ENCODE results near the gene CD300LG. TPM values are rescaled to one million over a fixed set of nuclear protein-coding genes. Genes with fewer than 3 reads are reported as not detected.

CD300LG gene
- polyA plus RNA-seq, 1 donor, result 0.30 TPM

GRCh38 chr17:43810823-43811222, 36.2 kb upstream of the CD300LG start:
- Histone ChIP-seq H3K4me3 (ENCODE audit: low read length) (no peak overlapping the region), H3K27me3 (ENCODE audit: control insufficient read depth, insufficient read depth, low read length) (no peaks in the 10 kb centered on the region), H3K4me1 (ENCODE audit: control insufficient read depth, insufficient read depth, low read length) (no peaks in the 10 kb centered on the region), H3K9me3 (ENCODE audit: control insufficient read depth, low read depth, low read length) (no peaks in the 10 kb centered on the region), H3K36me3 (ENCODE audit: control insufficient read depth, insufficient read depth, low read length) (peaks cover 2% of the 10 kb centered on the region), H3K27ac (ENCODE audit: low read length) (no peak overlapping the region)
- DNase-seq, result no peak
- no CpG with 5 or more reads among the region's 5 CpGs for WGBS (ENCODE audit: insufficient coverage, low lambda C conversion rate)

GRCh38 chr17:43812396-43813265, 34.3 kb upstream of the CD300LG start:
- Histone ChIP-seq H3K27ac (ENCODE audit: low read length) (no peak overlapping the region), H3K4me3 (ENCODE audit: low read length) (no peak overlapping the region), H3K27me3 (ENCODE audit: control insufficient read depth, insufficient read depth, low read length) (no peaks in the 10 kb centered on the region), H3K4me1 (ENCODE audit: control insufficient read depth, insufficient read depth, low read length) (peaks cover 4% of the 10 kb centered on the region), H3K9me3 (ENCODE audit: control insufficient read depth, low read depth, low read length) (no peaks in the 10 kb centered on the region), H3K36me3 (ENCODE audit: control insufficient read depth, insufficient read depth, low read length) (peaks cover 2% of the 10 kb centered on the region)
- DNase-seq, result no peak
- no CpG with 5 or more reads among the region's 10 CpGs for WGBS (ENCODE audit: insufficient coverage, low lambda C conversion rate)

- WGBS (ENCODE audit: insufficient coverage, low lambda C conversion rate), result no CpG with 5 or more reads among the region's 3 CpGs
- Histone ChIP-seq H3K27ac (ENCODE audit: low read length) (no peak overlapping the region), H3K9me3 (ENCODE audit: control insufficient read depth, low read depth, low read length) (no peaks in the 10 kb centered on the region), H3K4me3 (ENCODE audit: low read length) (no peak overlapping the region), H3K27me3 (ENCODE audit: control insufficient read depth, insufficient read depth, low read length) (no peaks in the 10 kb centered on the region), H3K4me1 (ENCODE audit: control insufficient read depth, insufficient read depth, low read length) (peaks cover 4% of the 10 kb centered on the region), H3K36me3 (ENCODE audit: control insufficient read depth, insufficient read depth, low read length) (peaks cover 2% of the 10 kb centered on the region)
- no peak for DNase-seq
These were observed 33.6 kb upstream of the CD300LG start for GRCh38 chr17:43813386-43813785.

GRCh38 chr17:43814026-43814425, 33.0 kb upstream of the CD300LG start:
- Histone ChIP-seq H3K4me3 (ENCODE audit: low read length) (no peak overlapping the region), H3K27me3 (ENCODE audit: control insufficient read depth, insufficient read depth, low read length) (no peaks in the 10 kb centered on the region), H3K36me3 (ENCODE audit: control insufficient read depth, insufficient read depth, low read length) (peaks cover 2% of the 10 kb centered on the region), H3K4me1 (ENCODE audit: control insufficient read depth, insufficient read depth, low read length) (peaks cover 4% of the 10 kb centered on the region), H3K27ac (ENCODE audit: low read length) (no peak overlapping the region), H3K9me3 (ENCODE audit: control insufficient read depth, low read depth, low read length) (no peaks in the 10 kb centered on the region)
- no CpG with 5 or more reads among the region's 12 CpGs for WGBS (ENCODE audit: insufficient coverage, low lambda C conversion rate)
- no peak for DNase-seq

- no peak overlapping the region for H3K27ac ChIP-seq (ENCODE audit: low read length)
- peaks cover 2% of the 10 kb centered on the region for H3K36me3 ChIP-seq (ENCODE audit: control insufficient read depth, insufficient read depth, low read length)
- H3K4me3 ChIP-seq (ENCODE audit: low read length), result no peak overlapping the region
- DNase-seq, result no peak
- no peaks in the 10 kb centered on the region for H3K27me3 ChIP-seq (ENCODE audit: control insufficient read depth, insufficient read depth, low read length)
- WGBS (ENCODE audit: insufficient coverage, low lambda C conversion rate), result 50% methylated on average over 1 of the region's 1 CpG
- H3K9me3 ChIP-seq (ENCODE audit: control insufficient read depth, low read depth, low read length), result no peaks in the 10 kb centered on the region
- peaks cover 4% of the 10 kb centered on the region for H3K4me1 ChIP-seq (ENCODE audit: control insufficient read depth, insufficient read depth, low read length)
These were observed 32.3 kb upstream of the CD300LG start for GRCh38 chr17:43814714-43815113.

- no CpG with 5 or more reads among the region's 24 CpGs for WGBS (ENCODE audit: insufficient coverage, low lambda C conversion rate)
- Histone ChIP-seq H3K4me3 (ENCODE audit: low read length) (no peak overlapping the region), H3K27me3 (ENCODE audit: control insufficient read depth, insufficient read depth, low read length) (no peaks in the 10 kb centered on the region), H3K4me1 (ENCODE audit: control insufficient read depth, insufficient read depth, low read length) (peaks cover 4% of the 10 kb centered on the region), H3K27ac (ENCODE audit: low read length) (no peak overlapping the region), H3K36me3 (ENCODE audit: control insufficient read depth, insufficient read depth, low read length) (peaks cover 2% of the 10 kb centered on the region), H3K9me3 (ENCODE audit: control insufficient read depth, low read depth, low read length) (no peaks in the 10 kb centered on the region)
- peak in 1 of 2 donors; percentile 50 for DNase-seq
These were observed 30.3 kb upstream of the CD300LG start for GRCh38 chr17:43816336-43817320.

GRCh38 chr17:43817826-43818225, 29.1 kb upstream of the CD300LG start:
- no peak for DNase-seq
- Histone ChIP-seq H3K4me1 (ENCODE audit: control insufficient read depth, insufficient read depth, low read length) (peaks cover 4% of the 10 kb centered on the region), H3K9me3 (ENCODE audit: control insufficient read depth, low read depth, low read length) (no peaks in the 10 kb centered on the region), H3K4me3 (ENCODE audit: low read length) (no peak overlapping the region), H3K27me3 (ENCODE audit: control insufficient read depth, insufficient read depth, low read length) (no peaks in the 10 kb centered on the region), H3K27ac (ENCODE audit: low read length) (no peak overlapping the region), H3K36me3 (ENCODE audit: control insufficient read depth, insufficient read depth, low read length) (peaks cover 2% of the 10 kb centered on the region)
- WGBS (ENCODE audit: insufficient coverage, low lambda C conversion rate), result no CpG with 5 or more reads among the region's 9 CpGs

GRCh38 chr17:43818966-43819365, 28.0 kb upstream of the CD300LG start:
- no peak overlapping the region for H3K4me3 ChIP-seq (ENCODE audit: low read length)
- no peaks in the 10 kb centered on the region for H3K36me3 ChIP-seq (ENCODE audit: control insufficient read depth, insufficient read depth, low read length)
- H3K27me3 ChIP-seq (ENCODE audit: control insufficient read depth, insufficient read depth, low read length), result no peaks in the 10 kb centered on the region
- WGBS (ENCODE audit: insufficient coverage, low lambda C conversion rate), result no CpG with 5 or more reads among the region's 5 CpGs
- no peak overlapping the region for H3K27ac ChIP-seq (ENCODE audit: low read length)
- H3K4me1 ChIP-seq (ENCODE audit: control insufficient read depth, insufficient read depth, low read length), result peaks cover 4% of the 10 kb centered on the region
- no peak for DNase-seq
- H3K9me3 ChIP-seq (ENCODE audit: control insufficient read depth, low read depth, low read length), result no peaks in the 10 kb centered on the region

- H3K36me3 ChIP-seq (ENCODE audit: control insufficient read depth, insufficient read depth, low read length), result no peaks in the 10 kb centered on the region
- no CpG with 5 or more reads among the region's 14 CpGs for WGBS (ENCODE audit: insufficient coverage, low lambda C conversion rate)
These were observed 26.2 kb upstream of the CD300LG start for GRCh38 chr17:43820759-43821158.

GRCh38 chr17:43822570-43823190, 24.3 kb upstream of the CD300LG start:
- WGBS (ENCODE audit: insufficient coverage, low lambda C conversion rate), result no CpG with 5 or more reads among the region's 5 CpGs
- no peak overlapping the region for H3K4me3 ChIP-seq (ENCODE audit: low read length)

More at GRCh38 chr17:43820759-43821158, 26.2 kb upstream of the CD300LG start:
- no peaks in the 10 kb centered on the region for H3K9me3 ChIP-seq (ENCODE audit: control insufficient read depth, low read depth, low read length)
- no peak overlapping the region for H3K27ac ChIP-seq (ENCODE audit: low read length)
- peaks cover 4% of the 10 kb centered on the region for H3K4me1 ChIP-seq (ENCODE audit: control insufficient read depth, insufficient read depth, low read length)
- no peak overlapping the region for H3K4me3 ChIP-seq (ENCODE audit: low read length)
- no peaks in the 10 kb centered on the region for H3K27me3 ChIP-seq (ENCODE audit: control insufficient read depth, insufficient read depth, low read length)
- no peak for DNase-seq

More at GRCh38 chr17:43822570-43823190, 24.3 kb upstream of the CD300LG start:
- DNase-seq, result no peak
- no peaks in the 10 kb centered on the region for H3K4me1 ChIP-seq (ENCODE audit: control insufficient read depth, insufficient read depth, low read length)
- no peaks in the 10 kb centered on the region for H3K36me3 ChIP-seq (ENCODE audit: control insufficient read depth, insufficient read depth, low read length)
- no peak overlapping the region for H3K27ac ChIP-seq (ENCODE audit: low read length)
- H3K27me3 ChIP-seq (ENCODE audit: control insufficient read depth, insufficient read depth, low read length), result no peaks in the 10 kb centered on the region
- no peaks in the 10 kb centered on the region for H3K9me3 ChIP-seq (ENCODE audit: control insufficient read depth, low read depth, low read length)

Measured in large intestine (tissue), 3 donors.